Stimulated activated CD4-positive, alpha-beta T cell treated with anti-CD3 and anti-CD28 coated beads, Interleukin-1b, Interleukin-23, amount 100 ng/mL, for 24 hours (primary cell): ENCODE measurements around the gene CTCF.

Experiments used
- DNase-seq, 4 experiments: peaks; one replicate each; pipeline ENCODE4 v3.0.0-alpha.2; 2020; ENCODE audit warnings: low read depth in 4 of 4, low spot score in 1 of 4

CTCF gene

GRCh38 chr16:67547423-67548264 lies 14.7 kb upstream of the CTCF start:
- no peak for DNase-seq

- no peak for DNase-seq
Observed at GRCh38 chr16:67548265-67549126, 13.8 kb upstream of the CTCF start.

GRCh38 chr16:67549240-67549639 lies 13.1 kb upstream of the CTCF start:
- no peak for DNase-seq

GRCh38 chr16:67549936-67550335 lies 12.4 kb upstream of the CTCF start:
- DNase-seq = no peak

GRCh38 chr16:67551091-67551490 lies 11.2 kb upstream of the CTCF start:
- no peak for DNase-seq

- DNase-seq = no peak
Observed at GRCh38 chr16:67551972-67552371, 10.4 kb upstream of the CTCF start.

GRCh38 chr16:67552476-67552875 lies 9.8 kb upstream of the CTCF start:
- DNase-seq = no peak

GRCh38 chr16:67555795-67556212 lies 6.5 kb upstream of the CTCF start:
- no peak for DNase-seq

- no peak for DNase-seq
Observed at GRCh38 chr16:67558859-67559258, 3.5 kb upstream of the CTCF start.

GRCh38 chr16:67560827-67561342 lies 1.4 kb upstream of the CTCF start:
- DNase-seq = no peak

GRCh38 chr16:67561501-67561823 lies 864 bp upstream of the CTCF start:
- DNase-seq = no peak

GRCh38 chr16:67561824-67562525 lies 351 bp upstream of the CTCF start:
- DNase-seq = peak; percentile 83 to 98 (median 94)

- peak in 3 of 4 experiments; percentile 23 to 34 (median 28) for DNase-seq
Observed at GRCh38 chr16:67562918-67563707, 787 bp downstream of the CTCF start.

- DNase-seq = no peak
Observed at GRCh38 chr16:67563708-67564468, 1.6 kb downstream of the CTCF start.

GRCh38 chr16:67565470-67566100 lies 3.3 kb downstream of the CTCF start:
- no peak for DNase-seq

- DNase-seq = no peak
Observed at GRCh38 chr16:67571464-67571863, 9.1 kb downstream of the CTCF start.

GRCh38 chr16:67571981-67572431 lies 9.7 kb downstream of the CTCF start:
- no peak for DNase-seq

- no peak for DNase-seq
Observed at GRCh38 chr16:67579686-67580085, 17.4 kb downstream of the CTCF start.

GRCh38 chr16:67580202-67580601 lies 17.9 kb downstream of the CTCF start:
- DNase-seq = no peak
